ENCODE data around the gene PDE3A.
"Not testable (repeated sequence)": the region's sequence is repeated elsewhere in the genome, so short reads cannot be mapped to it uniquely, and the experiment has no call there.

The PDE3A gene

DNA sequence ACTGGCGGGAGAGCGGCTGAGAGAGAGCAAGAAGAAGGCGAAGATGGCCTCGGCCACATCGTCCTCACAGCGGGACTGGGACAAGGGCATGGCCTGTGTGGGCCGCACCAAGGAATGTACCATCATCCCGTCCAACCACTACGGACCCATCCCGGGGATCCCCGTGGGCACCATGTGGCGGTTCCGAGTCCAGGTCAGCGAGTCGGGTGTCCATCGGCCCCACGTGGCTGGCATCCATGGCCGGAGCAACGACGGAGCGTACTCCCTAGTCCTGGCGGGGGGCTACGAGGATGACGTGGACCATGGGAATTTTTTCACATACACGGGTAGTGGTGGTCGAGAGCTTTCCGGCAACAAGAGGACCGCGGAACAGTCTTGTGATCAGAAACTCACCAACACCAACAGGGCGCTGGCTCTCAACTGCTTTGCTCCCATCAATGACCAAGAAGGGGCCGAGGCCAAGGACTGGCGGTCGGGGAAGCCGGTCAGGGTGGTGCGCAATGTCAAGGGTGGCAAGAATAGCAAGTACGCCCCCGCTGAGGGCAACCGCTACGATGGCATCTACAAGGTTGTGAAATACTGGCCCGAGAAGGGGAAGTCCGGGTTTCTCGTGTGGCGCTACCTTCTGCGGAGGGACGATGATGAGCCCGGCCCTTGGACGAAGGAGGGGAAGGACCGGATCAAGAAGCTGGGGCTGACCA lies 183.6 kb downstream of the PDE3A start:
- not testable (repeated sequence) for DNase-seq (ENCODE audit: low spot score)

DNA sequence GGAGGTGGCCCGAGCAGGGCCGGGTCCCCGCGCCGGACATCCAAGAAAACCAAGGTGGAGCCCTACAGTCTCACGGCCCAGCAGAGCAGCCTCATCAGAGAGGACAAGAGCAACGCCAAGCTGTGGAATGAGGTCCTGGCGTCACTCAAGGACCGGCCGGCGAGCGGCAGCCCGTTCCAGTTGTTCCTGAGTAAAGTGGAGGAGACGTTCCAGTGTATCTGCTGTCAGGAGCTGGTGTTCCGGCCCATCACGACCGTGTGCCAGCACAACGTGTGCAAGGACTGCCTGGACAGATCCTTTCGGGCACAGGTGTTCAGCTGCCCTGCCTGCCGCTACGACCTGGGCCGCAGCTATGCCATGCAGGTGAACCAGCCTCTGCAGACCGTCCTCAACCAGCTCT lies 184.2 kb downstream of the PDE3A start:
- not testable (repeated sequence) for DNase-seq (ENCODE audit: low spot score)

- DNase-seq (ENCODE audit: low spot score), result no peak
Observed at GRCh38 chr12:20555015-20555414, 186.7 kb downstream of the PDE3A start.

- DNase-seq (ENCODE audit: low spot score), result no peak
Observed at GRCh38 chr12:20555771-20556170, 187.4 kb downstream of the PDE3A start.

GRCh38 chr12:20557096-20557495 lies 188.8 kb downstream of the PDE3A start:
- no peak for DNase-seq (ENCODE audit: low spot score)

DNA sequence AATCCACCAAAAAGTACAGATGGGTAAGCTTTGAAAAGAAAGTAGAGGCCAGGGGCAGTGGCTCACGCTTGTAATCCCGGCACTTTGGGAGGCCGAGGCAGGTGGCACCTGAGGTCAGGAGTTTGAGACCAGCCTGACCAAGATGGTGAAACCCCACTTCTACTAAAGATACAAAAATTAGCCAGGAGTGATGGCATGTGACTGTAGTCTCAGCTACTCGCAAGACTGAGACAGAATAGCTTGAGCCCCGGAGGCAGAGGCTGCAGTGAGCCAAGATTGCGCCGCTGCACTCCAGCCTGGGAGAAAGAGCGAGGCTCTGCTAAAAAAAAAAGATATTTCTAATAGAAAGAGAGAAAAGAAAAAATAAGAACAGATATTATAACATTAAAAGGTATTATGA lies 192.6 kb downstream of the PDE3A start:
- no peak for DNase-seq (ENCODE audit: low spot score)

DNA sequence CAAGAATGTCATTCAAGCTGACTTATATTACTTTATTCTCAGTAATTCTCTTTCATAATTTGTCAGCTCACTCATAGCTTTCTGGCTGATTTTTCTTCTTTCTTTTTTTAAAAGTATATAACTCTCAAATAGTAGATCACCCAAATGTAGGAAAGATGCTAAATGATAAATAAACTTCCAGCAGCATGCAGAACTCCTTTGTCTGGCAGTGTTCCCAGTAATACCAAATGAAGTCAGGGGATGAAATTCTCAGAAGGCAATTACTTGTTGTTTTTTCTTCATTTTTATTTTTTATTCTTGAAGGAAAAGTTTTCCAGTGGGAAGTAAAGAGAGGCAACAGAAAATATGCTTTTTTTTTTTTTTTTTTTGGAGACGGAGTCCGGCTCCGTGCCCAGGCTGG lies 193.5 kb downstream of the PDE3A start:
- no peak for DNase-seq (ENCODE audit: low spot score)

GRCh38 chr12:20567413-20567812 lies 199.1 kb downstream of the PDE3A start:
- no peak for DNase-seq (ENCODE audit: low spot score)

GRCh38 chr12:20572451-20572850 lies 204.1 kb downstream of the PDE3A start:
- no peak for DNase-seq (ENCODE audit: low spot score)

GRCh38 chr12:20576528-20576927 lies 208.2 kb downstream of the PDE3A start:
- DNase-seq (ENCODE audit: low spot score), result no peak

GRCh38 chr12:20577054-20577453 lies 208.7 kb downstream of the PDE3A start:
- no peak for DNase-seq (ENCODE audit: low spot score)

- no peak for DNase-seq (ENCODE audit: low spot score)
Observed at GRCh38 chr12:20578142-20578541, 209.8 kb downstream of the PDE3A start.

DNA sequence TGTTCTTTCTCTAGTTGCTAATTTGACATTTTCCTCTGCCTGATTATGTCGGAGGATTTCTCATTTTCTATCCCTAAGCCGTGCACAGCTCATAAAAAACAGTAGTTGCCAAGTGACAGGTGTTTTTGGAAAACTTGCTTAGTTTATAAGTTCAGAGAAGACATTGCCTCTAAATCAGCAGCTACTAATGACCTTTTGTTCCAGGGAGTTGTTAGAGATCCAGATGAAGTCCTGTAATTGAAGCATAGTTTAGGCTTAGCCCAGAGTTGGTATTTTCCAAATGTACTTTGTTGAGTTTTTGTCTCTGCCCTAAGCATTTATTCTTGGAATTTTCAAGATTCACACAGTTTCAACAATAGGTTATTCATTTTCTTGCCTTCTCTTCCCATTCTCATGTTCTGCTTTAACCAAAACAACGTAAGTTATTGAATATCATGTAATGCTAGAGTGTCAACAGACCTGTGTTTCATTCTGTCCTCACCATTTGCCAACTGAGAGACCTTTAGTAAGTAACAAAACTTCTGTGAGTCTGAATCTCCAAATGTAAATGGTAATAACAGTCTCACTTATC lies 216.8 kb downstream of the PDE3A start:
- DNase-seq (ENCODE audit: low spot score), result no peak

DNA sequence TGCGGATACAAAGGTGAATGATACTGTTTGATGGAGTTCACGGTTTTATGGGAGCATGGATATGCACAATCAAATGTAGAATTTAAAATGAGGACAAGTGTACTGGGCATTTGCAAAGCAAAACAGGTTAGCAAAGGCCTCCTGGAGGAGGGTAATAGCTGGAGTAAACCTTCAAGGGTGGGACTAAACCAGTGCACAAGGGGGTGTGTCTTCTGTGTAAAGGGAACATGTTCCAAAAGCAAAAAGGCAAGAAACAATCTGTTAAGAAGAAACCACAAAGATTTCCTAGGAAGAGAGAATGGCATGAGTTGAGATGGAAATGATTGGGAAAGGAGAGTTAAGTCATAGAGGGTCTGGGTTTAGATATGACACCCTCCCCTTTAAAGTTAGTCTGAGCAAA lies 217.6 kb downstream of the PDE3A start:
- no peak for DNase-seq (ENCODE audit: low spot score)

DNA sequence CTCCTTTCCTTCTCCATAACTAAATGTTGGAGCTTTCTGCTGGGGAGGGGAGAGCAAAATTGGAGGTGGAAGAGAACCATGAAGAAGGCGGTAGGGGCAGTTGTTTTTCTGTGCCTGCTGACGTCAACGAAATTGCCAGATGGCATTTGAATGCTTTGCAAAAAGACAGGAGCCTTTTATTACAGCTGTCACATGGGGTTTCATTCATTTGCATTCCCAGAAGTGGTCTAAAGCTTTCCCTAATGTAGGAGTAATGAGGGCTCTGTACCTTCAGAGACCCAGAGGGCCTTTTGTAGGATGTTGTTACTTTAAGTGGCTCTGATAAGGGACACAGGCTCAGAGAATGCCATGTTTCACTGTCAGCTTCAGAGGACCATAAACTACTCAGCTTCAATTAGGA lies 219.7 kb downstream of the PDE3A start:
- no peak for DNase-seq (ENCODE audit: low spot score)

DNA sequence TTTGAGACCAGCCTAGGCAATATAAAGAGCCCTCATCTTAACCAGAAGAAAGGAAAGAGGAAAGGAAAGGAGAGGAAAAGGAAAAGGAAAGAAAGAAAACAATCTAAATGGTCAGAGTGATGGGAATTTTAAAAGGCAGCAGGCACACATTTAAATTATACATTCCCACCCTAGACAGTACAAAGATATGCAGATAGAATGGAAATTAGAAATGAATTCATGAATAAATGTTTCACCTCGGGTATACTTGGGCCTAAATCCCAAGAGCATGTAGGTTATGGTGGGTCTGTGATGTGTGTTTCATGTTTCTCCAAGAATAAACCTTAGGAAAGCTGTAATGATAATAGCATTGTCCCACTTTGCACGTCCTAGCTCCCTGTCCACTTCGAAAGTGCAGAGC lies 222.2 kb downstream of the PDE3A start:
- DNase-seq (ENCODE audit: low spot score), result no peak

DNA sequence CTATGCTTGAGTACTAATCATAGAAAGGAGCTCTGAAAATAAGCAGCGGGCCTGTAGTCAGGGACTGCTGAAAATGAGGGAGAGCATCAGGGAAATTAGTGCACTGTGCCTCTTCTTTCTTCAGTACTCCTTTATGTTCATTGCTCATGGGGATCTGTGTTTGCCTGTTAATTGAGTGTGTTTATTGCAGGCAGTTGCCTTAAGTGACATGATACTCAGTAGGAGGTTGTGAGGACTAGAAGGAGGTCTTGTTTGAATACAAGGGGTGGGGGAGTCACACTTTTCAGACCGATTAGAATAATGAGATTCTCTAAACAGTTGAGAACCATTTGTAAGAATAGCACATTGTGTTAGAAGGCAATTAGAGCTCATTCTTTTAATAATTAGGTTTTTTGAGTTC lies 224.2 kb downstream of the PDE3A start:
- DNase-seq (ENCODE audit: low spot score), result no peak

GRCh38 chr12:20593611-20594010 lies 225.3 kb downstream of the PDE3A start:
- no peak for DNase-seq (ENCODE audit: low spot score)

GRCh38 chr12:20596061-20596460 lies 227.7 kb downstream of the PDE3A start:
- DNase-seq (ENCODE audit: low spot score), result no peak

- DNase-seq (ENCODE audit: low spot score), result no peak
Observed at GRCh38 chr12:20599757-20600156, 231.4 kb downstream of the PDE3A start.

GRCh38 chr12:20601668-20602280 lies 233.4 kb downstream of the PDE3A start:
- no peak for DNase-seq (ENCODE audit: low spot score)

DNA sequence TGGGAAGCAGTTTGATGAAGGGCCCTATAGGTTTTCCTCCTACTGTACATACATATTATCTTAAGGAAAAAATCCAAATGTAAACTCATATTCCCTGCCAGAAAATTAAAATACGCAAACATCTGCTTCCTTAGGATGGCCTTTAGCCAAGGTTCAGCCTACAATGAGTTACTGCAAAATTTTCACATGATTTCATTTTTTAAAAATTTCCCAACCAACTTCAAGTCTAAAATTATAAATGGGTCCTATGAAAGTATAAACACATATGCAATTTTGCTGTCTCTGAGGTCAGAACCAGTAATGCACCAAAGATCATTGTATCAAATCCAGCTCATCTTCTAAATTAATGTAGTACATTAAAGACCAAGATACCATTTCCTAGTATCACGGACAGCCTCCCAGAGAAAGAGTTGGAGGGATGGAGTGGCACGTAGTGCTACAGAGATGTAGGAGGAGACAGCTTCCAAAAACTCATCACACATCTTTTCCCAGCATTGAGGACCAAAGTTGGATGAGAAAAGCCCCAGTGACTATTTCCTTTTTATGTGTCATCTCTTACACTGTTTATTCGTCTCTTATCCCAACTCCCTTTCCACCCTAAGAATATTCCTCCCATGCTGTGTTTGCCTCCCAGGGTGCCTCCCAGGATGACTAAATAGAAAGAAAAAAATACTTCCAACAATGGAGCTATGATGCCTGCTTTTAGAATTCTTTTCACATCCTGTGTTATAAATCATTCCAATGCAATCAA lies 234.5 kb downstream of the PDE3A start:
- DNase-seq (ENCODE audit: low spot score), result no peak

All from ecto neural progenitor cell (in vitro differentiated cells).